PC-3 (cell line): ENCODE data around the gene SMIM5. TPM values are rescaled to one million over a fixed set of nuclear protein-coding genes. Genes with fewer than 3 reads are reported as not detected.

Source experiments
- ATAC-seq: fragments of 200-7000 bp; cut with Tn5 transposase; 2 replicates; pipeline ENCODE4 v1.9.1; 2020; ENCODE audit warnings: mild to moderate bottlenecking, moderate library complexity
- BruUV-seq: library from RNA; stranded (reverse); fragments of 400-500 nt; replicated peaks from 2 replicates; lab custom pipeline; 2021; lab: Mats Ljungman, UMichigan
- CTCF ChIA-PET: fragments of 300-600 bp; sonication (Branson Sonifier 250); formaldehyde crosslinking; loops from one replicate; lab custom pipeline; 2022; ENCODE audit warnings: antibody characterized with exemption; lab: Charles Lee
- POLR2A ChIA-PET: fragments of 300-600 bp; sonication (Branson Sonifier 250); formaldehyde crosslinking; loops from one replicate; lab custom pipeline; 2022; ENCODE audit warnings: antibody characterized with exemption; ENCODE audit not compliant: unreplicated experiment; lab: Charles Lee
- DNase-seq: peaks from one replicate; pipeline ENCODE4 v3.0.0-alpha.2; 2015
- H2AFZ ChIP-seq: fragments of 300-600 bp; sonication (generic); 2 replicates; pipeline ENCODE4 v1.6.0; 2016; ENCODE audit warnings: antibody characterized with exemption, low read length
- H3F3A ChIP-seq: fragments of 300-600 bp; sonication (generic); one replicate; pipeline ENCODE4 v1.6.0; 2017; ENCODE audit warnings: antibody characterized with exemption, low read length, control low read depth, mild to moderate bottlenecking; ENCODE audit not compliant: unreplicated experiment
- H3K27ac ChIP-seq: fragments of 300-600 bp; sonication (generic); 2 replicates; pipeline ENCODE4 v1.5.1; 2016; ENCODE audit warnings: mild to moderate bottlenecking, low read length
- H3K27me3 ChIP-seq: fragments of 300-600 bp; sonication (generic); 2 replicates; pipeline ENCODE4 v1.6.1; 2016; ENCODE audit warnings: low read length, mixed read lengths
- H3K36me3 ChIP-seq: fragments of 300-600 bp; sonication (generic); 2 replicates; pipeline ENCODE4 v1.6.1; 2016; ENCODE audit warnings: low read depth, mixed run types, low read length, mixed read lengths
- H3K4me1 ChIP-seq: fragments of 300-600 bp; sonication (generic); 2 replicates; pipeline ENCODE4 v1.5.1; 2016; ENCODE audit warnings: low read length; ENCODE audit not compliant: insufficient read depth
- H3K4me2 ChIP-seq: fragments of 300-600 bp; sonication (generic); 2 replicates; pipeline ENCODE4 v1.6.0; 2016; ENCODE audit warnings: low read length
- H3K4me3 ChIP-seq: fragments of 300-600 bp; sonication (generic); 2 replicates; pipeline ENCODE4 v1.5.1; 2016; ENCODE audit warnings: mild to moderate bottlenecking, low read length, mixed read lengths
- H3K79me2 ChIP-seq: fragments of 300-600 bp; sonication (generic); 2 replicates; pipeline ENCODE4 v1.6.1; 2017; ENCODE audit warnings: low read length, mixed read lengths
- H3K9ac ChIP-seq: fragments of 300-600 bp; sonication (generic); 2 replicates; pipeline ENCODE4 v1.6.0; 2016; ENCODE audit warnings: mild to moderate bottlenecking, low read length
- H3K9me2 ChIP-seq: fragments of 300-600 bp; sonication (generic); replicated peaks from 2 replicates; pipeline ENCODE4 v1.6.1; 2016; ENCODE audit warnings: mixed run types, low read length, mixed read lengths
- H3K9me3 ChIP-seq: fragments of 300-600 bp; sonication (generic); 2 replicates; pipeline ENCODE4 v1.6.1; 2016; ENCODE audit warnings: low read length, mixed read lengths
- H4K20me1 ChIP-seq: fragments of 300-600 bp; sonication (generic); 2 replicates; pipeline ENCODE4 v1.6.1; 2016; ENCODE audit warnings: low read length, mixed read lengths
- CTCF ChIP-seq: fragments of 300-600 bp; sonication (generic); conservative IDR thresholded peaks from 2 replicates; pipeline ENCODE4 v1.5.1; 2017; ENCODE audit warnings: antibody characterized with exemption, low read depth, mild to moderate bottlenecking, low read length
- EZH2 ChIP-seq: fragments of 300-600 bp; sonication (generic); IDR thresholded peaks from one replicate; pipeline ENCODE4 v1.6.1; 2017; ENCODE audit warnings: antibody characterized with exemption, mild to moderate bottlenecking, low read length; ENCODE audit not compliant: unreplicated experiment
- EZH2phosphoT487 ChIP-seq: fragments of 300-600 bp; sonication (generic); IDR thresholded peaks from 2 replicates; pipeline ENCODE4 v1.6.1; 2018; ENCODE audit warnings: mild to moderate bottlenecking, antibody characterized with exemption, low read length, borderline replicate concordance
- intact Hi-C: fragments of 100-400 bp; cut with micrococcal nuclease; formaldehyde crosslinking; loops from 2 replicates; pipeline ENCODE4 v1.9.0; 2023
- total RNA-seq: library from RNA; depleted of rRNA; stranded (reverse); fragments of >200 nt; gene quantifications from 2 replicates; pipeline ENCODE4 v1.2.3, GENCODE V29; 2014

Gene SMIM5
- total RNA-seq, 1 experiment from 2014 or later = 2.3 TPM

GRCh38 chr17:75623386-75623785, 9.8 kb upstream of the SMIM5 start:
- H3K9me3 ChIP-seq = no peaks in the 10 kb centered on the region
- no peaks in the 10 kb centered on the region for H3K36me3 ChIP-seq
- DNase-seq (no peak), ATAC-seq (no peak)
- intact Hi-C loops = no loop called here
- H2AFZ ChIP-seq = no peak overlapping the region
- no peaks in the 10 kb centered on the region for H3F3A ChIP-seq
- no peak overlapping the region for H3K4me3 ChIP-seq
- H3K27ac ChIP-seq = no peak overlapping the region
- TF ChIP-seq EZH2 = no peak
- TF ChIP-seq CTCF = no peak
- TF ChIP-seq EZH2phosphoT487 = no peak
- H3K27me3 ChIP-seq = no peaks in the 10 kb centered on the region
- no peaks in the 10 kb centered on the region for H4K20me1 ChIP-seq
- H3K4me1 ChIP-seq = no peaks in the 10 kb centered on the region
- no TSS peak for BruUV-seq
- H3K9ac ChIP-seq = no peak overlapping the region
- no peak overlapping the region for H3K4me2 ChIP-seq
- CTCF ChIA-PET = no interaction called here
- POLR2A ChIA-PET = no interaction called here
- no peaks in the 10 kb centered on the region for H3K79me2 ChIP-seq
- no peaks in the 10 kb centered on the region for H3K9me2 ChIP-seq

GRCh38 chr17:75624021-75624420, 9.2 kb upstream of the SMIM5 start:
- no peak overlapping the region for H3K4me3 ChIP-seq
- H3K79me2 ChIP-seq = no peaks in the 10 kb centered on the region
- DNase-seq = no peak
- no peaks in the 10 kb centered on the region for H3K4me1 ChIP-seq
- no peaks in the 10 kb centered on the region for H3F3A ChIP-seq
- H3K27ac ChIP-seq = no peak overlapping the region
- no peak for ATAC-seq
- ChIA-PET CTCF (no interaction called here), POLR2A (no interaction called here)
- H3K9me2 ChIP-seq = no peaks in the 10 kb centered on the region
- H3K4me2 ChIP-seq = no peak overlapping the region
- no peak overlapping the region for H2AFZ ChIP-seq
- H3K27me3 ChIP-seq = no peaks in the 10 kb centered on the region
- intact Hi-C loops = no loop called here
- BruUV-seq = no TSS peak
- H3K36me3 ChIP-seq = no peaks in the 10 kb centered on the region
- TF ChIP-seq EZH2phosphoT487 = no peak
- TF ChIP-seq EZH2 = no peak
- TF ChIP-seq CTCF = no peak
- H3K9me3 ChIP-seq = no peaks in the 10 kb centered on the region
- no peaks in the 10 kb centered on the region for H4K20me1 ChIP-seq
- H3K9ac ChIP-seq = no peak overlapping the region

- intact Hi-C loops = no loop called here
- POLR2A ChIA-PET = no interaction called here
- Histone ChIP-seq H3K9ac (no peak overlapping the region), H3K79me2 (no peaks in the 10 kb centered on the region), H3K27me3 (no peaks in the 10 kb centered on the region), H2AFZ (no peak overlapping the region), H3K4me2 (no peak overlapping the region), H3K9me3 (no peaks in the 10 kb centered on the region), H3F3A (no peaks in the 10 kb centered on the region), H3K4me3 (no peak overlapping the region), H3K4me1 (no peaks in the 10 kb centered on the region), H4K20me1 (no peaks in the 10 kb centered on the region), H3K36me3 (no peaks in the 10 kb centered on the region), H3K27ac (no peak overlapping the region), H3K9me2 (no peaks in the 10 kb centered on the region)
- CTCF ChIA-PET = interaction anchor here (0.6 to 0.8 kb wide), 3 partner anchors 29 to 113 kb away, joined by 3 to 4 read pairs (median 3); no protein-coding TSS in a partner anchor
- DNase-seq = no peak
- ATAC-seq = no peak
- no peak for TF ChIP-seq EZH2phosphoT487
- TF ChIP-seq EZH2 = no peak
- no peak for TF ChIP-seq CTCF
- no TSS peak for BruUV-seq
Observed at GRCh38 chr17:75624714-75625345, 8.4 kb upstream of the SMIM5 start.
